HEK293 (cell line): ENCODE results near the gene ATP1A3.

Experiments
- EGR2 ChIP-seq: fragments of 450-650 bp; formaldehyde crosslinking; IDR thresholded peaks from 2 replicates; pipeline ENCODE4 v1.5.1; 2016; ENCODE audit warnings: low read depth, missing biosample characterization, missing genetic modification characterization
- FEZF1 ChIP-seq: fragments of 450-650 bp; formaldehyde crosslinking; IDR thresholded peaks from 2 replicates; pipeline ENCODE4 v1.5.1; 2016; ENCODE audit warnings: missing biosample characterization, missing genetic modification characterization
- GLI2 ChIP-seq: fragments of 450-650 bp; formaldehyde crosslinking; IDR thresholded peaks from 2 replicates; pipeline ENCODE4; 2017; ENCODE audit warnings: missing biosample characterization, missing genetic modification characterization, low read depth, borderline replicate concordance
- GLI4 ChIP-seq: fragments of 450-650 bp; formaldehyde crosslinking; IDR thresholded peaks from 2 replicates; pipeline ENCODE4 v1.5.1; 2016; ENCODE audit warnings: missing biosample characterization, missing genetic modification characterization
- HOXA7 ChIP-seq: sonication (generic); formaldehyde crosslinking; IDR thresholded peaks from 2 replicates; pipeline ENCODE4 v1.8.1; 2022; ENCODE audit warnings: missing genetic modification reagents, borderline replicate concordance
- MEIS1 ChIP-seq: sonication (generic); formaldehyde crosslinking; IDR thresholded peaks from 2 replicates; pipeline ENCODE4 v1.8.1; 2022; ENCODE audit warnings: missing genetic modification reagents, mild to moderate bottlenecking, borderline replicate concordance
- PRDM10 ChIP-seq: fragments of 450-650 bp; formaldehyde crosslinking; IDR thresholded peaks from 2 replicates; pipeline ENCODE4 v1.5.1; 2016; ENCODE audit warnings: missing biosample characterization, missing genetic modification characterization
- PRDM6 ChIP-seq: fragments of 450-650 bp; formaldehyde crosslinking; IDR thresholded peaks from 2 replicates; pipeline ENCODE4 v1.5.1; 2017; ENCODE audit warnings: missing biosample characterization, missing genetic modification characterization
- SCRT1 ChIP-seq: fragments of 450-650 bp; formaldehyde crosslinking; IDR thresholded peaks from 2 replicates; pipeline ENCODE4 v1.5.1; 2016; ENCODE audit warnings: missing biosample characterization, missing genetic modification characterization, borderline replicate concordance
- YY2 ChIP-seq: fragments of 450-650 bp; formaldehyde crosslinking; IDR thresholded peaks from 2 replicates; pipeline ENCODE4 v1.5.1; 2016; ENCODE audit warnings: missing biosample characterization, missing genetic modification characterization
- ZBTB11 ChIP-seq: fragments of 450-650 bp; formaldehyde crosslinking; conservative IDR thresholded peaks from 2 replicates; pipeline ENCODE4 v1.5.1; 2016; ENCODE audit warnings: low read depth, missing biosample characterization, missing genetic modification characterization
- ZFP3 ChIP-seq: fragments of 450-650 bp; formaldehyde crosslinking; IDR thresholded peaks from 2 replicates; pipeline ENCODE4 v1.5.1; 2016; ENCODE audit warnings: low read depth, missing biosample characterization, missing genetic modification characterization
- ZFP69B ChIP-seq: fragments of 450-650 bp; formaldehyde crosslinking; IDR thresholded peaks from 2 replicates; pipeline ENCODE4 v1.5.1; 2016; ENCODE audit warnings: missing biosample characterization, missing genetic modification characterization
- ZNF10 ChIP-seq: fragments of 450-650 bp; formaldehyde crosslinking; IDR thresholded peaks from 2 replicates; pipeline ENCODE4 v1.5.1; 2017; ENCODE audit warnings: missing biosample characterization, missing genetic modification characterization
- ZNF404 ChIP-seq: fragments of 450-650 bp; formaldehyde crosslinking; IDR thresholded peaks from 2 replicates; pipeline ENCODE4 v1.5.1; 2017; ENCODE audit warnings: missing biosample characterization, missing genetic modification characterization
- ZNF433 ChIP-seq: fragments of 450-650 bp; formaldehyde crosslinking; IDR thresholded peaks from 2 replicates; pipeline ENCODE4 v1.5.1; 2016; ENCODE audit warnings: missing biosample characterization, missing genetic modification characterization, low read depth
- ZNF521 ChIP-seq: fragments of 450-650 bp; formaldehyde crosslinking; IDR thresholded peaks from 2 replicates; pipeline ENCODE4 v1.5.1; 2017; ENCODE audit warnings: missing biosample characterization, mild to moderate bottlenecking, missing genetic modification characterization
- ZNF529 ChIP-seq: fragments of 450-650 bp; formaldehyde crosslinking; IDR thresholded peaks from 2 replicates; pipeline ENCODE4 v1.5.1; 2017; ENCODE audit warnings: missing genetic modification characterization, missing biosample characterization; ENCODE audit not compliant: insufficient replicate concordance
- ZNF571 ChIP-seq: fragments of 450-650 bp; formaldehyde crosslinking; IDR thresholded peaks from 2 replicates; pipeline ENCODE4 v1.5.0; 2017; ENCODE audit warnings: missing biosample characterization, missing genetic modification characterization
- ZNF600 ChIP-seq: fragments of 450-650 bp; formaldehyde crosslinking; IDR thresholded peaks from 2 replicates; pipeline ENCODE4 v1.5.1; 2016; ENCODE audit warnings: missing biosample characterization, missing genetic modification characterization
- ZNF629 ChIP-seq: fragments of 450-650 bp; formaldehyde crosslinking; IDR thresholded peaks from 2 replicates; pipeline ENCODE4 v1.5.1; 2017; ENCODE audit warnings: missing biosample characterization, missing genetic modification characterization
- ZNF654 ChIP-seq: fragments of 450-650 bp; formaldehyde crosslinking; IDR thresholded peaks from 2 replicates; pipeline ENCODE4 v1.5.1; 2016; ENCODE audit warnings: low read depth, missing biosample characterization, missing genetic modification characterization
- ZNF768 ChIP-seq: fragments of 450-650 bp; formaldehyde crosslinking; IDR thresholded peaks from 2 replicates; pipeline ENCODE4 v1.5.1; 2018; ENCODE audit warnings: missing biosample characterization, mild to moderate bottlenecking, missing genetic modification characterization
- ZNF792 ChIP-seq: fragments of 450-650 bp; formaldehyde crosslinking; IDR thresholded peaks from 2 replicates; pipeline ENCODE4 v1.5.1; 2016; ENCODE audit warnings: missing biosample characterization, missing genetic modification characterization
- TF ChIP-seq, protein P1 (sequence below): fragments of 450-650 bp; formaldehyde crosslinking; IDR thresholded peaks from 2 replicates; pipeline ENCODE4; 2016; ENCODE audit warnings: missing biosample characterization, missing genetic modification characterization
- TF ChIP-seq, protein P2 (sequence below): fragments of 450-650 bp; formaldehyde crosslinking; IDR thresholded peaks from 2 replicates; pipeline ENCODE4 v1.5.1; 2016; ENCODE audit warnings: missing biosample characterization, missing genetic modification characterization

ATP1A3 gene

DNA sequence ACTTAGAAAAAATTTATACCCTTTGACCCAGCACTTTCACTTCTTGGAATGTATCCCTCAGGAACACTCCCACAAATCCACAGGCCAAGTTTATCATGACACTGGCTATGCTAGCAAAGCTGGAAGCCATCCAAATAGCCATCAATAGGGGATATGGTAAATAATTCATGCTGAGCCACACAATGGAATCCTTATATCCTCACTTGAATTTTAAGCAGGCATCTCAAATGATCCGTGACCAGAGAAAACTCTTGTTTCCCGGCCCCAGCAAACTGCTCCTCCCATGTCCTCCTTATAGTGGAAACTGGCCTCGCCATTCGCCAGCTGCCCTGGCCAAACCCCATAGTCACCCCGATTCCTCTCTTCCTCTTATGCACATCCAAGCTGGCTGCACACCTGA lies 38.4 kb upstream of the ATP1A3 start (continued):
- no peak for TF ChIP-seq EGR2 (tag by site-specific recombination)
- TF ChIP-seq FEZF1 (tag by site-specific recombination): peak; percentile 99
- TF ChIP-seq ZFP69B (tag by site-specific recombination): peak; percentile 89
- TF ChIP-seq HOXA7 (CRISPR knock-in tag): no peak
- no peak for TF ChIP-seq ZNF600 (tag by site-specific recombination)
- TF ChIP-seq ZNF792: no peak
- TF ChIP-seq, protein P1, sequence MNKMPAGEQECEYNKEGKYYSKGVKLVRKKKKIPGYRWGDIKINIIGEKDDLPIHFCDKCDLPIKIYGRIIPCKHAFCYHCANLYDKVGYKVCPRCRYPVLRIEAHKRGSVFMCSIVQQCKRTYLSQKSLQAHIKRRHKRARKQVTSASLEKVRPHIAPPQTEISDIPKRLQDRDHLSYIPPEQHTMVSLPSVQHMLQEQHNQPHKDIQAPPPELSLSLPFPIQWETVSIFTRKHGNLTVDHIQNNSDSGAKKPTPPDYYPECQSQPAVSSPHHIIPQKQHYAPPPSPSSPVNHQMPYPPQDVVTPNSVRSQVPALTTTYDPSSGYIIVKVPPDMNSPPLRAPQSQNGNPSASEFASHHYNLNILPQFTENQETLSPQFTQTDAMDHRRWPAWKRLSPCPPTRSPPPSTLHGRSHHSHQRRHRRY: 0 out of 2 replicates have a peak, but pooled peaks have one; percentile 46
- no peak for TF ChIP-seq ZBTB11 (tag by site-specific recombination)
- TF ChIP-seq GLI2 (tag by site-specific recombination): no peak; the same call in 1 of the 2 replicates
- no peak for TF ChIP-seq ZNF768
- no peak for TF ChIP-seq GLI4 (tag by site-specific recombination)
- peak; percentile 70; the same call in 1 of the 2 replicates for TF ChIP-seq YY2 (tag by site-specific recombination)
- peak; percentile 65; the same call in 1 of the 2 replicates for TF ChIP-seq SCRT1
- no peak for TF ChIP-seq ZNF529 (tag by site-specific recombination)
- TF ChIP-seq ZNF654 (tag by site-specific recombination): no peak
- peak; percentile 86 for TF ChIP-seq ZNF629 (tag by site-specific recombination)
- no peak for TF ChIP-seq MEIS1 (CRISPR knock-in tag)
- no peak for TF ChIP-seq ZNF521 (tag by site-specific recombination)
- TF ChIP-seq, protein P2, sequence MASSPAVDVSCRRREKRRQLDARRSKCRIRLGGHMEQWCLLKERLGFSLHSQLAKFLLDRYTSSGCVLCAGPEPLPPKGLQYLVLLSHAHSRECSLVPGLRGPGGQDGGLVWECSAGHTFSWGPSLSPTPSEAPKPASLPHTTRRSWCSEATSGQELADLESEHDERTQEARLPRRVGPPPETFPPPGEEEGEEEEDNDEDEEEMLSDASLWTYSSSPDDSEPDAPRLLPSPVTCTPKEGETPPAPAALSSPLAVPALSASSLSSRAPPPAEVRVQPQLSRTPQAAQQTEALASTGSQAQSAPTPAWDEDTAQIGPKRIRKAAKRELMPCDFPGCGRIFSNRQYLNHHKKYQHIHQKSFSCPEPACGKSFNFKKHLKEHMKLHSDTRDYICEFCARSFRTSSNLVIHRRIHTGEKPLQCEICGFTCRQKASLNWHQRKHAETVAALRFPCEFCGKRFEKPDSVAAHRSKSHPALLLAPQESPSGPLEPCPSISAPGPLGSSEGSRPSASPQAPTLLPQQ: peak; percentile 92
- no peak for TF ChIP-seq ZNF571 (tag by site-specific recombination)
- TF ChIP-seq PRDM6 (tag by site-specific recombination): peak; percentile 99
- peak; percentile 85 for TF ChIP-seq ZNF10 (tag by site-specific recombination)
- TF ChIP-seq ZFP3 (tag by site-specific recombination): no peak; the same call in 1 of the 2 replicates
- no peak for TF ChIP-seq ZNF404 (tag by site-specific recombination)
- peak; percentile 70 for TF ChIP-seq PRDM10 (tag by site-specific recombination)
- no peak for TF ChIP-seq ZNF433 (tag by site-specific recombination)
